Inflammatory macrophage treated with lipopolysaccharide for 4 hours (primary cell): Measurements from ENCODE around the gene NDUFB2.
A peak's percentile ranks its signal among the peaks of the same experiment; 100 is the strongest.
"Not testable (repeated sequence)": the region's sequence is repeated elsewhere in the genome, so short reads cannot be mapped to it uniquely, and the experiment has no call there.

ENCODE experiments used
- DNase-seq: peaks from one replicate; pipeline ENCODE4 v3.0.0-alpha.2; 2020

The NDUFB2 gene

GRCh38 chr7:140696680-140697446, at the start of gene NDUFB2:
NDUFB2 (plus strand) TSS chr7:140696708; CDS start chr7:140696745, 37 bp downstream.
- peak; percentile 68 for DNase-seq

- DNase-seq = peak; percentile 54
Observed at GRCh38 chr7:140646931-140647647, 49.4 kb upstream of the NDUFB2 start.

GRCh38 chr7:140649556-140650205, 46.8 kb upstream of the NDUFB2 start:
- DNase-seq = peak; percentile 71

GRCh38 chr7:140650367-140650766, 46.1 kb upstream of the NDUFB2 start:
- DNase-seq = no peak

- peak; percentile 47 for DNase-seq
Observed at GRCh38 chr7:140653319-140654108, 43.0 kb upstream of the NDUFB2 start.

GRCh38 chr7:140654109-140654387, 42.5 kb upstream of the NDUFB2 start:
- DNase-seq = no peak

GRCh38 chr7:140654661-140655060, 41.8 kb upstream of the NDUFB2 start:
- no peak for DNase-seq

- DNase-seq = peak; percentile 29
Observed at GRCh38 chr7:140655511-140656408, 40.7 kb upstream of the NDUFB2 start.

GRCh38 chr7:140656548-140657515, 39.7 kb upstream of the NDUFB2 start:
- peak; percentile 93 for DNase-seq

- DNase-seq = peak; percentile 38
Observed at GRCh38 chr7:140657891-140658290, 38.6 kb upstream of the NDUFB2 start.

- no peak for DNase-seq
Observed at GRCh38 chr7:140659856-140660255, 36.7 kb upstream of the NDUFB2 start.

- DNase-seq = no peak
Observed at GRCh38 chr7:140661124-140661523, 35.4 kb upstream of the NDUFB2 start.

- not testable (repeated sequence) for DNase-seq
Observed at GRCh38 chr7:140662938-140663337, 33.6 kb upstream of the NDUFB2 start.

GRCh38 chr7:140667476-140667875, 29.0 kb upstream of the NDUFB2 start:
- no peak for DNase-seq

- DNase-seq = no peak
Observed at GRCh38 chr7:140668641-140669040, 27.9 kb upstream of the NDUFB2 start.

- DNase-seq = no peak
Observed at GRCh38 chr7:140669352-140669751, 27.2 kb upstream of the NDUFB2 start.

- DNase-seq = not testable (repeated sequence)
Observed at GRCh38 chr7:140669862-140670261, 26.6 kb upstream of the NDUFB2 start.

GRCh38 chr7:140670343-140670935, 26.1 kb upstream of the NDUFB2 start:
- DNase-seq = no peak

- DNase-seq = peak; percentile 60
Observed at GRCh38 chr7:140671966-140672365, 24.5 kb upstream of the NDUFB2 start.

- DNase-seq = peak; percentile 29
Observed at GRCh38 chr7:140672382-140673062, 24.0 kb upstream of the NDUFB2 start, which contains the start of gene ADCK2. ADCK2 (plus strand) TSS chr7:140672945; CDS start chr7:140673331, 386 bp downstream.
